ENCODE data around the gene CDH13. TPM values are rescaled to one million over a fixed set of nuclear protein-coding genes. Genes with fewer than 3 reads are reported as not detected.

The CDH13 gene
- total and polyA plus RNA-seq, 2 of the 8 experiments (the other 6 are each of a cell fraction or from before 2014, with no cell fraction given), result 2.3 to 2.4 TPM

- H3K4me1 ChIP-seq (replicated peaks in 1 of 4; ENCODE audit: control insufficient read depth in 3 of 4, insufficient read depth in 4 of 4, low read length in 3 of 4), result no peaks in the 10 kb centered on the region
- H2BK5ac ChIP-seq (ENCODE audit: low read depth, low read length), result no peak overlapping the region
- H2AK5ac ChIP-seq (ENCODE audit: low read depth, low read length), result no peak overlapping the region
- no peaks in the 10 kb centered on the region for H3K79me2 ChIP-seq (ENCODE audit: control insufficient read depth in 1 of 2, insufficient read depth in 2 of 2, low read length in 2 of 2)
- 0 out of 2 replicates have a peak overlapping the region, but pooled peaks have one; percentile 7 for H2BK12ac ChIP-seq (ENCODE audit: low read depth, low read length)
- no peaks in the 10 kb centered on the region for H4K20me1 ChIP-seq (replicated peaks in 1 of 2; ENCODE audit: control insufficient read depth in 1 of 2, insufficient read depth in 2 of 2, low read length in 2 of 2)
- H3K27me3 ChIP-seq (replicated peaks in 1 of 4; ENCODE audit: control insufficient read depth in 3 of 4, extremely low read depth in 1 of 4, insufficient read depth in 3 of 4, low read length in 3 of 4), result no peaks in the 10 kb centered on the region; a peak in 1 of 7 replicates
- no peak overlapping the region for H2AFZ ChIP-seq (ENCODE audit: low read length)
- H3K14ac ChIP-seq (ENCODE audit: insufficient read length), result no peak overlapping the region
- H3K23ac ChIP-seq (ENCODE audit: insufficient read length), result no peak overlapping the region
- DNase-seq (ENCODE audit: low read depth in 1 of 2, low spot score in 2 of 2) (no peak), FAIRE-seq (no peak)
- 91% methylated on average over 12 of the region's 12 CpGs; no CpG with 5 or more reads in 1 of the 2 experiments for WGBS, 2 experiments (ENCODE audit: extremely low coverage in 1 of 2, insufficient coverage in 1 of 2, insufficient read length in 1 of 2, insufficient replicate concordance in 2 of 2, low coverage in 1 of 2, low lambda C conversion rate in 2 of 2, missing lambda C conversion rate in 1 of 2)
- no peak overlapping the region for H3K18ac ChIP-seq (ENCODE audit: extremely low read depth, low read length)
- no peak overlapping the region for H2BK15ac ChIP-seq (ENCODE audit: low read length)
- ChIA-PET CTCF (ENCODE audit: partially characterized antibody) (interaction anchor here (0.5 to 1.6 kb wide), 3 partner anchors 14 to 306 kb away, joined by 3 read pairs; no protein-coding TSS in a partner anchor), POLR2A (ENCODE audit: partially characterized antibody) (no interaction called here)
- no peaks in the 10 kb centered on the region for H3K23me2 ChIP-seq (ENCODE audit: low read depth, low read length)
- no peak overlapping the region for H4K91ac ChIP-seq (replicated peaks; ENCODE audit: insufficient read length, low read length)
- no peaks in the 10 kb centered on the region for H3K9me3 ChIP-seq (ENCODE audit: insufficient read depth in 2 of 2, low read depth in 1 of 2, low read length in 1 of 2)
- no peak overlapping the region for H3K4ac ChIP-seq (replicated peaks; ENCODE audit: insufficient read length, low read depth, low read length)
- TF ChIP-seq TEAD4 (IDR thresholded peaks at IDR 0.05; ENCODE audit: low read depth, low read length) (0 out of 2 replicates have a peak, but pooled peaks have one; percentile 9), CTBP2 (IDR thresholded peaks at IDR 0.05; ENCODE audit: borderline replicate concordance, insufficient read depth, insufficient read length, low read length) (no peak), SIN3A (conservative IDR thresholded peaks at IDR 0.05 in 1 of 2, IDR thresholded peaks at IDR 0.05 in 1 of 2; ENCODE audit: low read depth in 1 of 2, low read length in 2 of 2) (no peak), MAFK (IDR thresholded peaks at IDR 0.05; ENCODE audit: low read depth, low read length) (peak; percentile 3; the same call in 1 of the 2 replicates), EP300 (IDR thresholded peaks at IDR 0.05; ENCODE audit: borderline replicate concordance in 1 of 2, low read depth in 2 of 2, low read length in 2 of 2) (no peak), CEBPB (IDR thresholded peaks at IDR 0.05; ENCODE audit: low read depth, low read length) (no peak), NRF1 (IDR thresholded peaks at IDR 0.05; ENCODE audit: low read depth, low read length) (no peak), BRCA1 (IDR thresholded peaks at IDR 0.05; ENCODE audit: low read depth, low read length) (no peak), FOSL1 (IDR thresholded peaks at IDR 0.05; ENCODE audit: insufficient read depth, low read depth, low read length) (no peak), BACH1 (IDR thresholded peaks at IDR 0.05; ENCODE audit: low read length) (no peak), ASH2L (IDR thresholded peaks at IDR 0.05; ENCODE audit: low read length) (no peak)
- no peaks in the 10 kb centered on the region for H3K79me1 ChIP-seq (ENCODE audit: low read depth, low read length)
- no peak overlapping the region for H3K4me2 ChIP-seq (ENCODE audit: insufficient read depth in 1 of 2, low read depth in 2 of 2, low read length in 2 of 2)
- H3K9ac ChIP-seq (replicated peaks in 1 of 4; ENCODE audit: extremely low read depth in 1 of 4, low read depth in 3 of 4, low read length in 3 of 4), result no peak overlapping the region
- no peak overlapping the region for H2BK120ac ChIP-seq (replicated peaks; ENCODE audit: low read depth, low read length)
- no peak overlapping the region for H4K8ac ChIP-seq (ENCODE audit: extremely low read depth, insufficient read depth, low read length)
- H3K36me3 ChIP-seq (ENCODE audit: control insufficient read depth in 2 of 4, insufficient read depth in 4 of 4, low read length in 3 of 4), result no peaks in the 10 kb centered on the region; a peak in 1 of 8 replicates
- no peak overlapping the region for H4K5ac ChIP-seq (ENCODE audit: insufficient read length, low read depth, low read length)
- H3K4me3 ChIP-seq (ENCODE audit: extremely low read depth in 1 of 4, insufficient read depth in 2 of 4, low read depth in 3 of 4, low read length in 4 of 4), result no peak overlapping the region
- H3K27ac ChIP-seq (ENCODE audit: low read depth, low read length), result no peak overlapping the region
- H3K56ac ChIP-seq (replicated peaks; ENCODE audit: insufficient read length, low read depth, low read length), result no peak overlapping the region
- no peak overlapping the region for H2BK20ac ChIP-seq (ENCODE audit: low read length)
These were observed 1117.7 kb downstream of the CDH13 start for GRCh38 chr16:83744441-83744981.
